HG03045 (cell line): ENCODE measurements around the gene ROPN1L.
"Not testable (repeated sequence)": the region's sequence is repeated elsewhere in the genome, so short reads cannot be mapped to it uniquely, and the experiment has no call there.

ENCODE experiments used
- ATAC-seq: cut with Tn5 transposase; IDR thresholded peaks from one replicate; pipeline ENCODE4 v1.9.1; 2021; ENCODE audit warnings: mild to moderate bottlenecking, moderate library complexity; ENCODE audit not compliant: unreplicated experiment

ROPN1L gene

DNA sequence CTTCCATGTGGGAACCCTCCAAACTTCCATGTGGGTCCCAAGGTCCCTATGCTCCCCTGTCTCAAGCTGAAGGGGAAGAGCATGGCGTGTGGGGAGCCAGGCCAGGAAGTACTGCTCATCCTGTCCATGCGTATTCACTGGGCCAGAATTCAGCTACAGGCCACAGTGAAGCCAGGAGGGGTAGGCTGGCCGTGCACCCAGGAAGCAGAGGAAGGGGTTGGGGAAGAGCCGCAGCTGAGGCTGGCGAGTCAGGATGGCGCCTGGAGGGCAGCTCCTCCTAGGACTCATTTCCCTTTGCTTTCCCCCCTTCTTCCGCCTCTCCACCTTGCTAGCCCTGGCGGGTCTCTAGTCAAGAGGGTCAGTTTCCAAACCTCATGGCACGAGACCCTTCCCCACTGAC, 57.4 kb downstream of the ROPN1L start:
- no peak for ATAC-seq

DNA sequence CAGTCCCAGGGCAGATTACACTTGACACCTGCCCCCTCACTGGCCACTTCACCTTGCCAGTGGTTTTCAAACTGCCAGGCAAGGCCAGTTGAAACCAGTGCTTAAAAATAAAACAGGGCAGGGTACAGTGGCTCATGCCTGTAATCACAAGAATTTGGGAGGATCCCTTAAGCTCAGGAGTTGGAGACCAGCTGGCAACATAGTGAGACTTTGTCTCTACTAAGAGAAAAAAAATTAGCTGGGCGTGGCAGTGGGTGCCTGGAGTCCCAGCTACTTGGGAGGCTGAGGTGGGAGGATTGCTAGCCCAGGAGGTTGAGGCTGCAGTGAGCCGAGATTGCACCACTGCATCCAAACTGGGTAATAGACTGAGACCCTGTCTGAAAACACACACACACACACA, 58.1 kb downstream of the ROPN1L start:
- no peak for ATAC-seq

DNA sequence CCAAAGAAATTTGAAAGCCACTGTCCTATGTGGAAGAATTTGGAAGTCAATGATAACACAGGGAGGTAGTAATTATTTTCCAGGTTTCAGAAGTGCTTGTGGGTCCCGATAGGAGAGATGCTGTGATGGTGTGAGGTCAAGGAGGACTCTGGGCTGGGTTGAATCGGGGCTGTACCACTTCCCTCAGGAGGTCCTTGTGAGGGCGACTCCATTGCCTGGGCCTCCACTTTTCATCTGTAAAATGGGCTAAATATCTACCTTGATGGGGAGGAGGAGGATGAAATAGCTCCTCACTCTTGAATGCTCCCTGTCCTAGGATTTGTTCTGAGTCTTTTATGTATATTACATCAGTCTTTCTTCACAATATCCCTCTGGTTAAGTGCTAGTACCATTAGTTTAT, 59.0 kb downstream of the ROPN1L start:
- no peak for ATAC-seq

DNA sequence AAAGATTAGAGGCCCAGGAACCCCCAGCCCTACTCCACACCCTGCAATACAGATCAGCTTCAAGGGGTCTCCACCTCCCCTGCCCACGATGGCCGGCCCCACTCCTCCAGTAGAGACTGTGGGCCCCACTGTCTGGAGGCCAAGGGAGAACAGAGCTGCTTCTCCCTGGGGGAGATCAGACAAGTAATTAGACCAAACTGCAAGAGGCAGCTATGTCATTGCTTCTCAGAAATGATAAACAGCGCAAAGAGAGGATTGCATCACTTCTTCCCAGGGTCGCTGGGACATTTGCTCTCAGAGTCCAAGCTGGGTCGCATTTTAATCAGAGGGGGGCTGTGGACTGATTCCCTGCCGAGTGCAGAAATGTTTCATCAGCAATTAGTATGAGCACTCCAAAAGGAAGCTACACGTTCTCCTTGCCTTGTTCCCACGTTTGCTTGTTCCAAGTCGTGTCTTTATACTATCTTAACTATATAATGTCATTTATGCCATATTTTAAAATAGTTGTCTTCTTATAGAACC, 59.9 kb downstream of the ROPN1L start:
- ATAC-seq, result no peak

DNA sequence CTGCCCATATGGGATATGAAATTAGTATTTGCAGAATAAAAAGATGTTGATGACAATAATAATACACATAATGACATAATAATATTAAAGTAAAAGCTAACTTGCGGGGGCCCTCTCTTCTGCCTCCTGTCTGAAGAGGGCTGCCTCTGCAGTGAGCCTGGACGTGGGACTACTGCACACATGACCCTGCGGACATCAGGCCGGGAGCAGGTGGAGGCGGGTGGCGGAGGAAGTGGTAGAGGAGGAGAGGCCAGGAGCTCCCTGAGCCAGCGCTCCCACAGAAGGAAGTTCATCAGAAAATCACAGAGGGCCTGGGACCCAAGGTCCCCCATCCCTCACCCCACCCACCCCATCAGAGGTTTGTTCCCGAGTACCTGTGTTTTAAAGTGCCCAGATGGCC, 60.5 kb downstream of the ROPN1L start:
- no peak for ATAC-seq

DNA sequence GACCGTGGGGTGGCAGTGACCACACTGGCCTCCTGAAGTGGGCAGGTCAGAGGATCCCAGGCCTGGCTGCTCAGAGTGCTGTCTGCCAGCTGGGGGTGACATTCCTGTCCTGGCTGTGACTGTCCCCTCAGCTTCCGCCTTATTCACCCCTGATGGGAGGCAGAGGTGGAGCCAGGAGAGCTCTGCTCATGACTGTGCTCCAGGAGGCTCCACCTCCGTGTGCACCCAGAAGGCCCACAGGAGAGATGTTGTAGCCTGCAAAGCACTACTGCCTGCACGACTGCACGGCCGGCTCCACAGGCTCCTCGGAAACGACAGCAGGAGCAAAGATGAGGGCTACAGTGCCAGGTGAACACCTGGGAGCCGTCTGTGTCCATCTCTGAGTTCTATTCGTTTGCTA, 60.9 kb downstream of the ROPN1L start:
- ATAC-seq, result no peak

DNA sequence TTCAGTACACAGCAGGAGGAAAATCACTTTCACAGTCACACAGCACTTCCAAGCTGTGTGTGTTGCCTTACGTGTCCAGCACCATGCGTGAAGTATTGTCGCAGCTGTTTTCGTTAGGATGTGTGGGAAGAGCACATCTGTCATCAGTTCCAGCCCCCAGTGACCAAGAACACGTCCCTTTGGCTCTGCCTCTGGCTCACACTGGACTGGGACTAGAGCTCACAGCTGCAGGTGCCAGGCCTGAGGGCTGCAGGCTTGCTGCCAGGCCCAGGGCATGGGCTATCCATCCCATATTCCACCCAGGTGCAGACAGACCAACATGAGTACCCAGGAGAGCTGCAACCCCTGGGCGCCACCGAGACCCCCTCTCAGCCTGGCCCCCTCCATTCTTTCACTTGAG, 61.6 kb downstream of the ROPN1L start:
- no peak for ATAC-seq

DNA sequence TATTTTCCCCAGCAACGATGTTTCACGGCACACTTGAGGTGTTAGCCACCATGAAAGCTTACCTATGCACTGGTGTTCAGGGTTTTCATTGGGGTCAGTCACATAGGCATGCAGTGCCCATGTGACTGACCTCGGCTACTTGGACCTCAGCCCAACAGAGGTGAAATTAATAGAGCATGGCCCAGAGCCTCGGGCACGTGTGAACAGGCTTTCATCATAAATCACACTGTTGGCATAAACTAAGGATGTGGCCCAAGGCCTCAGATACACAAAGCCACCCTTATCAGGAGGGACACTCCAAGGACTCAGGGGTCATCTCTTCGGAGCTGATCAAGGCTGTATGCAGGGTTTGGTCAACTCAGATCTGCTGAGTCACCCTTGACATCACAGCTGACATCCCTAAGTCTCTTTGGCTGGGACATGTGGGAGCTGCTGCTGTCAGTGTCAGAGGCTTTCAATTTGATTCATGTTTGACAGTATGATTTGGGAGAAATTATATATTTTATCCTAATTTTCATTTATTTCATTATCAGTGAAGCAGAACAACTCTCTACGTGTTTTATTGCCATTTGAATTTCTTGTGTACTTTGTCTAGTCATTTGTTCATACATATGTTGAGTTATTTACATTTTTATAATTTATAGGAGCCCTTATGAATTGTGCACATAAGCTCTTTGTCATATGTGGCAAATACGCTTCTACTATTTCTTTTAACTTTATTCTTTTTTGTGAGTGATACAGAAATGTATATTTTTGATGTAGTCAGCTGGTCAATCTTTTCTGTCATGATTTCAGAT, 62.5 kb downstream of the ROPN1L start:
- no peak for ATAC-seq

DNA sequence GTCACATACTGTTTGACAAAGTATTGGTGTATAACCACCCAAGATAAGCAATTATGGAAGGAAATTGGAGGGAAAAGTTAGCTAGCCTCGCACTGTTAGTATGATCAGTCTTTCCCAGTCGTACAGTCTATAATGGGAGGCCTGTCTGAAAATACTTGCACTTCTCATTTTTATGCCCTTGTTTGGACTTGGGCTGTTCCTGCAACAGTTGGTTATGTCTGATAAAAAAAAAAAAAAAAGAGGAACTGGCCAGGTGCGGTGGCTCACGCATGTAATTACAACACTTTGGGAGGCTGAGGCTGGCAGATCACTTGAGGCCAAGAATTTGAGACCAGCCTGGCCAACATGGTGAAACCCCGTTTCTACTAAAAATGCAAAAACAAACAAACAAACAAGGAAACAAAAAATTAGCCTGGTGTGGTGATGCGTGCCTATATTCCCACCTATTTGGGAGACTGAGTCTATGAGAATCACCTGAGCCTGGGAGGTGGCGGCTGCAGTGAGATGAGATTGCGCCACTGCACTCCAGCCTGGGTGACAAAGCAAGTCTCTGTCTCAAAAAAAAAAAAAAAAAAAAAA, 63.9 kb downstream of the ROPN1L start:
- ATAC-seq, result no peak

DNA sequence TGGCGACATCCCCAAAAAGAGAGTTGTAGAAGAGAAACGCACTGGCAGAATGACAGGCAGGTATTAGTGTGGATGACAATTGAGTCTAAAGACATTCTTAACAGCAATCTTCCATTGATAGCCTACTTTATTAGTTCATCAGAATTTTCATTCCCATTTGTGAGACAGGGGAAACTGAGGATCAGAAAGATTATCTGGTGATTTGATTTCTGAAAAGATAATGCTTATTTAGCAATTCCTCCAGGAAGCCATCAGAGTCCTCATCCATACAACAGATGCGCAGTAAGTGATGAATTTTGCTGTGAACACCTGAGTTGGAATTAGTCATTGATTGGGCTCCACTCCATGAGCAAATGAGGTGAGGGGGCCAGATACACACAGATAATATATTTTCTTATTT, 64.9 kb downstream of the ROPN1L start:
- ATAC-seq, result no peak

DNA sequence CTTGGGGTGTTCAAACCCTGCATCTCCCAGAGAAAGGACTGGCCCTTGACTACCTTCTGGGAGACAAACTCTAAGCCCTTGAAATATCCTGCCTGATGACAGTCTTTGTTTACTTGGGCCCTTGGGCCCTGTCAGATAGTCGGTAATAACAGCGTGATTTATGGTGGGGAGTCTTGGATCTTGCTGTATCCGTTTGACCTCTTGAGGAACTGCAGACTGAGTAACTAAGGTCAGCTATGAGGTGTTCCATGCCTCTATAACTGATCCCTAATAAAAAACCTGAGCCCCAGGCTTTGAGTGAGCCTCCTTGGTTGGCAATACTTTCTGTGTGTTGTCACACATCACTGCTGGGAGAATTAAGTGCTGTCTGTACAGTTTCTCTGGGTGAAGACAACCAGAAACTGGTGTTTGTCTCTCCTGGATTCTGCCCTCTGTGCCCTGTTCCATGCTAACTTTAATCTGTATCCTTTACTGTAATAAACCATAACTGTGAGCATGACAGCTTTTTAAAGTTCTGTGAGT, 66.0 kb downstream of the ROPN1L start:
- ATAC-seq, result no peak

DNA sequence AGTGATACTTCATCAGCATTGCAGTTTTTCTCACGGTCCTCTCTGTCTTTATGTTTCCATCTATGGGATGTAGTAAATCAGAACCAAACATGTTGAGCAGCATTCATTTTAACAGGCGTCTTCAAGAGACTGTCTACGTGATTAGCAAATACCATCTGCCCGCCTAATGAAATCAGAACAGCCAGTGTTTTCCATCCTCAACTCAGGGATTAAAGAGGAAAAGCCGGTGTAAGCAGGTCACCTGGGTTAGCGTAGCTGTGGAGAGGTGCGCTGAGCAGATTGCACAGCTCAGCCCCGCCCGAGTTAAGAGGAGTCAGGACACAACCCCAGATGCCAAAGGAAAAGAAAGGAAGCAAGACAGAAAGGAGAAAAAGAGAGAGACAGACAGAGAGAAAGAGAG, 67.9 kb downstream of the ROPN1L start:
- ATAC-seq, result no peak

DNA sequence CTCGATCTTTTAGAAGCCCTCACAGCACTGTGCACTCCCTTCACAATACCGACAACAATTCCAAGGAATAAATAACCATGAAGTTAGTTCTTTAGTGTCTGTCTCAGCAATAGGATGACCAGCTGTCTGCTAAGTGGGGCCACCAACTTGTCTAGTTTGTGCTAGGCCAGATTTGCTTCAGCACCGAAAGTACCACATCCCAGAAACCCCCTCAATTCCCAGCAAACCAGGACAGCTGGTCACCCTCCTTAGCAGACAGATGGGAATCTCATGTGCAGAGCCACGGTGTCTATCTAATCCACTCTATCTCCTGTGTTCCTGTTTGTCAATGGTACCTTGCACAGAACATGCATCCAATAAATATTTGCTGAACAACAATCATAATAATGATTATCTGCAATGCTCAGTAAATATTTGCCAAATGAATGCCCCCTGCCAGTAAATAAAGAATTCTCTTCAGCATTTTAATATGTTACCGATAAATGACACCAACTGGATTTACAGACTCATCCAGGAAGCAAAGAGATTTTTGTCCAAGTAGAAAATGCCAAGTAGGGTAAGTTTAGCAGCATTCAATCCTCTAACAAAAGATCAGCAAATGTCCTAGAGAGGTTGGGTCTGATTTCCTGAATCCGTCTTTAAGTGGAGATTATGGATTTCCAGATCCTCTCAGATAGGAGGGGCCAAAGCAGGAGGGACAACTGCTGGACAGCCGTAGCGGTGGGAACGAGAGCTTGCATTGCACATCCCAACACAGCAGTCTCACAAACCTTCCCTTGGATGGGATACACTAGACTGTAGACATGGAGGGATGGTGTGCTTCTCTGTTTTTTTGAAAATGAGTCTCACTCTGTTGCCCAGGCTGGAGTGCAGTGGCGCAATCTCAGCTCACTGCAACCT, 70.3 kb downstream of the ROPN1L start:
- no peak for ATAC-seq

DNA sequence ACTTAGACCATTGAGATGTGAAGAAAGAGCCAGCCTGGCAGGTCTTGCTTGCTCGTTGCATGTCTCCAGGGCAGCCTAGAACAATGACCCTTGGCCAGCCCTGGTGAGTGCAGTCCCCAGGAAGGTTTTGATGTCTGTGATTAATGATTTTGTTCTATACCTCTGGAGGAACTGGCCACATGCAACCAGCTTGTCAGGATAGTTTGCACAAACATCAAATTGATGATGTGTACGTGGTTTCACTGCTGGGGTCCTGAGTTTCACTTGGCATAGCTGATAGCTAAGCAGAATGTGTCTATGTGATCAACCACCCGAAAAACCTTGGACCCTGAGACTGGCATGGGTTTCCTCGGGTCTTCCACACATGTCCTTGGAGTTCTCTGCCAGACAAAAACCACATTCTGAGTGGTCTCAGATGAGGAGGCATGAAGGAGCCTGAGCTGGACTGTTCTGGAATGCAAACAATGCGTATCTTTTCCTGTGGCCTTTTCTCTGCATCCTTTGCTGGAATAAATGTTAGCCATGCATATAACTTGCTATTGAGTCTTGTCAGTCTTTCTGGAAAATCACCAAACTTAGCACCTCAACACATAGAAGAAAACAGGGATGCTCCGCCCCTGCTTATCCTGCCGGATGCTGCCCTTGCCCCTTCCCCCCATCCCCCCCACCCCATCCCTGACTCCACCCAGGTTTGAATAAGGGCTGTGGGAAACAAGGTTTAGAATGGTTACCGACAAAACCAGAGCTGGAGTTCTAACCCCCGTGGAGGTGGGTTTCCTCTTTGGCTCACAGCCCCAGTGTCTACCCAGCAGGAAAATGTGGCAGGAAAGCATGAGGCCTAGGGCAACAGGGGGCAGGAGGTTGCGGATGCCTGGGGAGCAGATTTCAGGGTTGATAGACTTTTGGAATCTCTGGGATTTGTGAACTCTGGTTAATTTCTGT, 72.1 kb downstream of the ROPN1L start:
- no peak for ATAC-seq

DNA sequence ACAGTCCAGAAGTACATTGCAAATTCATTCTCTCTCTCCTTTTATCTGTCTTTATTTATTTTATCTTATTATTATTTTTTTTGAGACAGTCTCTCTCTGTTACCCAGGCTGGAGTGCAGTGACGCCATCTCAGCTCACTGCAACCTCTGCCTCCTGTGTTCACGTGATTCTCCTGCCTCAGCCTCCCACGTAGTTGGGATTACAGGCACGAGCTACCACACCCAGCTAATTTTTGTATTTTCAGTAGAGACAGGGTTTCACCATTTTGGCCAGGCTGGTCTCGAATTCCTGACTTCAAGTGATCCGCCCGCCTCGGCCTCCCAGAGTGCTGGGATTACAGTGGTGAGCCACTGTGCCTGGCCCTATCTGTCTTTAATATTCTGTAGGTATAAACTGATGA, 72.9 kb downstream of the ROPN1L start:
- not testable (repeated sequence) for ATAC-seq
